ENCODE results near the gene PITPNB.

GRCh38 chr22:27919222-27919941 lies at the start of gene PITPNB:
- no peak for TF ChIP-seq GATA2 (IDR thresholded peaks at IDR 0.05; ENCODE audit: low read depth, low read length)
- TF ChIP-seq GATA3 (IDR thresholded peaks at IDR 0.05; ENCODE audit: low read depth, low read length) = no peak
